COR-L47 (cell line): Measurements from ENCODE around the gene SRMS.

Experiments used
- DNase-seq: peaks from one replicate; lab custom pipeline; 2025; lab: John Stamatoyannopoulos, UW

SRMS gene

GRCh38 chr20:63501818-63502670 lies 45.5 kb downstream of the SRMS start:
- peak; percentile 86 for DNase-seq

GRCh38 chr20:63500902-63501817 lies 46.4 kb downstream of the SRMS start:
- DNase-seq, result no peak

GRCh38 chr20:63500151-63500901 lies 47.2 kb downstream of the SRMS start:
- no peak for DNase-seq

- DNase-seq, result no peak
Measured at GRCh38 chr20:63499338-63499969, 48.1 kb downstream of the SRMS start.

- peak; percentile 83 for DNase-seq
Measured at GRCh38 chr20:63498960-63499337, 48.6 kb downstream of the SRMS start, which contains the start of gene EEF1A2. TSS of gene EEF1A2 (minus strand) at chr20:63499083. CDS start at chr20:63497763, 1,320 bp downstream.

- DNase-seq, result peak; percentile 38
Measured at GRCh38 chr20:63497946-63498935, 49.3 kb downstream of the SRMS start.

GRCh38 chr20:63497138-63497945 lies 50.2 kb downstream of the SRMS start:
- DNase-seq, result no peak

GRCh38 chr20:63496596-63497120 lies 50.9 kb downstream of the SRMS start:
- no peak for DNase-seq

- peak; percentile 54 for DNase-seq
Measured at GRCh38 chr20:63495741-63496595, 51.6 kb downstream of the SRMS start.

- DNase-seq, result no peak
Measured at GRCh38 chr20:63495167-63495720, 52.3 kb downstream of the SRMS start.

GRCh38 chr20:63494420-63495166 lies 53.0 kb downstream of the SRMS start:
- DNase-seq, result no peak

GRCh38 chr20:63494084-63494419 lies 53.5 kb downstream of the SRMS start:
- DNase-seq, result no peak

- DNase-seq, result no peak
Measured at GRCh38 chr20:63493563-63494020, 54.0 kb downstream of the SRMS start.

- no peak for DNase-seq
Measured at GRCh38 chr20:63492982-63493381, 54.6 kb downstream of the SRMS start.

GRCh38 chr20:63492518-63492917 lies 55.0 kb downstream of the SRMS start:
- no peak for DNase-seq

- no peak for DNase-seq
Measured at GRCh38 chr20:63491635-63492230, 55.8 kb downstream of the SRMS start.

GRCh38 chr20:63491078-63491477 lies 56.5 kb downstream of the SRMS start:
- DNase-seq, result no peak
